Endothelial cell of umbilical vein (primary cell): ENCODE results near the gene RANBP17. TPM values are rescaled to one million over a fixed set of nuclear protein-coding genes. Genes with fewer than 3 reads are reported as not detected.

Source experiments
- BruUV-seq: library from RNA; stranded (reverse); fragments of 400-500 nt; replicated peaks from 2 replicates; lab custom pipeline; 2021; lab: Mats Ljungman, UMichigan
- CTCF ChIA-PET: fragments of 300-600, 350-600 bp; sonication (Branson Sonifier 250); formaldehyde crosslinking; loops from one replicate; lab custom pipeline; 2021; ENCODE audit warnings: antibody characterized with exemption, inconsistent platforms; lab: Charles Lee
- POLR2A ChIA-PET: fragments of 300-600, 350-600 bp; sonication (Branson Sonifier 250); formaldehyde crosslinking; loops from one replicate; lab custom pipeline; 2021; ENCODE audit warnings: antibody characterized with exemption, inconsistent platforms; lab: Charles Lee
- DNase-seq: peaks from one replicate; pipeline ENCODE4 v3.0.0-alpha.2; 2011; ENCODE audit warnings: low read depth, low spot score
- FAIRE-seq: peaks from 2 replicates; lab custom pipeline; 2011; peaks lifted over from hg19 to GRCh38; lab: Jason Lieb, UNC
- H2AFZ ChIP-seq: 2 replicates; pipeline ENCODE4 v1.6.0; 2012; ENCODE audit warnings: low read depth, low read length, control low read depth, inconsistent platforms
- H3K27ac ChIP-seq: 2 replicates; pipeline ENCODE4 v1.5.1; 2011; ENCODE audit warnings: low read depth, mild to moderate bottlenecking, control low read depth, low read length, moderate library complexity; ENCODE audit not compliant: insufficient read depth
- H3K27me3 ChIP-seq, 2 experiments: 2 replicates each; pipeline versions ENCODE4 v1.6.0 to v1.6.1; 2011; ENCODE audit warnings: low read length in 2 of 2, mixed read lengths in 1 of 2; ENCODE audit not compliant: control insufficient read depth in 2 of 2, insufficient read depth in 2 of 2
- H3K36me3 ChIP-seq, 2 experiments: 2 replicates in 1 of 2; 3 replicates in 1 of 2; pipeline ENCODE4 v1.5.1; 2011; ENCODE audit warnings: low read length in 2 of 2, mild to moderate bottlenecking in 1 of 2, moderate library complexity in 1 of 2; ENCODE audit not compliant: control insufficient read depth in 2 of 2, insufficient read depth in 2 of 2; ENCODE audit errors: extremely low read depth in 1 of 2
- H3K4me1 ChIP-seq: 3 replicates; pipeline ENCODE4 v1.5.1; 2011; ENCODE audit warnings: mild to moderate bottlenecking, low read length; ENCODE audit not compliant: control insufficient read depth, insufficient read depth; ENCODE audit errors: extremely low read depth
- H3K4me2 ChIP-seq: 2 replicates; pipeline ENCODE4 v1.6.1; 2011; ENCODE audit warnings: low read length, control low read depth, mixed read lengths; ENCODE audit not compliant: insufficient read depth
- H3K4me3 ChIP-seq, 3 experiments: fragments of 200-600 bp in 1 of 3; sonication (generic), shearing (Covaris generic) in 1 of 3; replicated peaks in 1 of 3; 2 replicates each; pipeline ENCODE4 v1.5.1; 2011 to 2016; ENCODE audit warnings: control low read depth in 3 of 3, low read length in 3 of 3, mild to moderate bottlenecking in 2 of 3, inconsistent platforms in 1 of 3, low read depth in 1 of 3, moderate library complexity in 1 of 3; ENCODE audit not compliant: insufficient read depth in 1 of 3
- H3K79me2 ChIP-seq: 2 replicates; pipeline ENCODE4 v1.6.0; 2012; ENCODE audit warnings: low read length, inconsistent platforms; ENCODE audit not compliant: control insufficient read depth, insufficient read depth
- H3K9ac ChIP-seq: replicated peaks from 2 replicates; pipeline ENCODE3; 2011; ENCODE audit warnings: low read length, control low read depth; ENCODE audit not compliant: insufficient read depth; ENCODE audit errors: extremely low read depth
- H3K9me1 ChIP-seq: replicated peaks from 3 replicates; pipeline ENCODE4 v1.6.0; 2011; ENCODE audit warnings: mild to moderate bottlenecking, low read length; ENCODE audit not compliant: control insufficient read depth, insufficient read depth; ENCODE audit errors: extremely low read depth
- H3K9me3 ChIP-seq: replicated peaks from 2 replicates; pipeline ENCODE4 v1.5.1; 2012; ENCODE audit warnings: low read length, inconsistent platforms; ENCODE audit not compliant: control insufficient read depth, insufficient read depth
- H4K20me1 ChIP-seq: replicated peaks from 2 replicates; pipeline ENCODE3; 2011; ENCODE audit warnings: mild to moderate bottlenecking, low read length; ENCODE audit not compliant: control insufficient read depth, insufficient read depth; ENCODE audit errors: extremely low read depth
- EZH2 ChIP-seq: IDR thresholded peaks from 2 replicates; pipeline ENCODE4 v1.6.1; 2012; ENCODE audit warnings: borderline replicate concordance, low read depth, mild to moderate bottlenecking, moderate library complexity, low read length, inconsistent platforms; ENCODE audit not compliant: severe bottlenecking
- FOS ChIP-seq: IDR thresholded peaks from 2 replicates; pipeline ENCODE4 v1.6.1; 2011; ENCODE audit warnings: mild to moderate bottlenecking, low read length, moderate library complexity, borderline replicate concordance; ENCODE audit not compliant: insufficient read depth
- GATA2 ChIP-seq: IDR thresholded peaks from 2 replicates; pipeline ENCODE4 v1.7.0; 2011; ENCODE audit warnings: low read depth, mild to moderate bottlenecking, moderate library complexity, mixed read lengths, low read length; ENCODE audit not compliant: insufficient read length, insufficient read depth
- JUN ChIP-seq: IDR thresholded peaks from 2 replicates; pipeline ENCODE4 v1.6.1; 2011; ENCODE audit warnings: borderline replicate concordance, low read depth; ENCODE audit not compliant: insufficient read length, insufficient read depth
- MYC ChIP-seq: IDR thresholded peaks from one replicate; pipeline ENCODE4 v1.6.1; 2011; ENCODE audit warnings: mild to moderate bottlenecking, low read depth, low read length
- POLR2A ChIP-seq: IDR thresholded peaks from 2 replicates; pipeline ENCODE4 v1.6.1; 2012; ENCODE audit warnings: low read depth, mild to moderate bottlenecking, control low read depth, low read length
- POLR2AphosphoS5 ChIP-seq: IDR thresholded peaks from 2 replicates; pipeline ENCODE4 v1.6.1; 2012; ENCODE audit warnings: low read depth, mild to moderate bottlenecking, control low read depth, low read length, moderate library complexity; ENCODE audit not compliant: insufficient read depth
- dilution Hi-C: fragments of 300-500 bp; cut with MboI; formaldehyde crosslinking; loops from one replicate; pipeline ENCODE4 v1.15.0; 2019; ENCODE audit warnings: low sequenced_read_pairs; ENCODE audit not compliant: extremely low pct_ligation_motif_present
- intact Hi-C: fragments of 100-400 bp; cut with micrococcal nuclease; formaldehyde crosslinking; loops from one replicate; pipeline ENCODE4 v1.10.0; 2022
- polyA plus RNA-seq, 4 experiments: library from polyadenylated mRNA; depleted of rRNA in 3 of 4; stranded (reverse) in 3 of 4; unstranded in 1 of 4; fragments of >200 nt; gene quantifications; 2 replicates each; pipeline versions ENCODE4 v1.2.1 to v1.2.3, GENCODE V29; 2011 to 2012; ENCODE audit warnings: missing spikeins in 1 of 4
- total RNA-seq: library from RNA; stranded (reverse); gene quantifications from 2 replicates; pipeline ENCODE4 v1.2.3, GENCODE V29; 2021
- TF ChIP-seq, protein P1 (sequence below): IDR thresholded peaks from 2 replicates; pipeline ENCODE4 v1.6.1; 2011; ENCODE audit not compliant: insufficient read depth, insufficient read length
- TF ChIP-seq, protein P2 (sequence below), 2 donors: IDR thresholded peaks; 1 replicate in 1 of 2; 2 replicates in 1 of 2; pipeline ENCODE4 v1.5.1; 2011; ENCODE audit warnings: low read length in 2 of 2, mild to moderate bottlenecking in 2 of 2, moderate library complexity in 2 of 2, control low read depth in 1 of 2, inconsistent platforms in 1 of 2, low read depth in 1 of 2; ENCODE audit not compliant: insufficient read depth in 1 of 2; ENCODE audit errors: extremely low read depth in 1 of 2

Gene RANBP17
- total and polyA plus RNA-seq, 2 donors (not counting 3 experiments of a cell fraction or from before 2014, with no cell fraction given) = 5.6 to 13.6 TPM

DNA sequence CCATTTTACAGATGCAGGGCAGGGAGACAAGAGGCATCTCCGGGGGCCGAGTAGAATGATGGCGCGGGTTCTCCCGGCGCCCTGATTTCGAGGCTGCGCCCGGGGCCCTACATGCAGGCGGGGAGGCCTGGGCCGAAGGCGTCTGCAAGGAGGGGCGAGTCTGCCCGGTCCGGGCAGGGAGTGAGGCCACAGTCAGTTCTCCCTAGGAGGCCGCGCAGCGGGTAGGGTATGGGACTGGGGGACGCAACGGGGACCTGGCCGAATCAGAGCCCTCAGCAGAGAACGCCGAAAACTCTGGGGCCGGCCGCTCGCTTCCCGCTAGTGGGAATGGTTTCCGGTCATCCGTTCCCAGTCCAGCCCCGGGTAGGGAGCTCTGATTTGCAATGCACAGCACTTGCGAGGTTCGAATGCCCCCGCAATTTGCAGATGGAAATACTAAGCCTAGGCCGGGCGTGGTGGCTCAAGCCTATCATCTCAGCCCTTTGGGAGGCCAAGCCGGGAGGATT lies 453.6 kb downstream of the RANBP17 start:
- Histone ChIP-seq H3K36me3 (no peaks in the 10 kb centered on the region), H3K4me3 (no peak overlapping the region), H3K9ac (no peak overlapping the region), H3K4me1 (peaks cover 2% of the 10 kb centered on the region), H3K27me3 (peaks cover 84 to 96% of the 10 kb centered on the region in 2 experiments), H3K79me2 (no peaks in the 10 kb centered on the region), H4K20me1 (no peaks in the 10 kb centered on the region), H3K27ac (no peak overlapping the region), H3K9me1 (no peaks in the 10 kb centered on the region), H2AFZ (no peak overlapping the region), H3K9me3 (no peaks in the 10 kb centered on the region), H3K4me2 (peak overlapping the region; percentile 38)
- BruUV-seq = no TSS peak
- TF ChIP-seq GATA2 (no peak), POLR2A (no peak), JUN (no peak), EZH2 (no peak), FOS (no peak), POLR2AphosphoS5 (no peak), MYC (no peak)
- TF ChIP-seq, protein P1, sequence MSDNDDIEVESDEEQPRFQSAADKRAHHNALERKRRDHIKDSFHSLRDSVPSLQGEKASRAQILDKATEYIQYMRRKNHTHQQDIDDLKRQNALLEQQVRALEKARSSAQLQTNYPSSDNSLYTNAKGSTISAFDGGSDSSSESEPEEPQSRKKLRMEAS = no peak
- TF ChIP-seq, protein P2, sequence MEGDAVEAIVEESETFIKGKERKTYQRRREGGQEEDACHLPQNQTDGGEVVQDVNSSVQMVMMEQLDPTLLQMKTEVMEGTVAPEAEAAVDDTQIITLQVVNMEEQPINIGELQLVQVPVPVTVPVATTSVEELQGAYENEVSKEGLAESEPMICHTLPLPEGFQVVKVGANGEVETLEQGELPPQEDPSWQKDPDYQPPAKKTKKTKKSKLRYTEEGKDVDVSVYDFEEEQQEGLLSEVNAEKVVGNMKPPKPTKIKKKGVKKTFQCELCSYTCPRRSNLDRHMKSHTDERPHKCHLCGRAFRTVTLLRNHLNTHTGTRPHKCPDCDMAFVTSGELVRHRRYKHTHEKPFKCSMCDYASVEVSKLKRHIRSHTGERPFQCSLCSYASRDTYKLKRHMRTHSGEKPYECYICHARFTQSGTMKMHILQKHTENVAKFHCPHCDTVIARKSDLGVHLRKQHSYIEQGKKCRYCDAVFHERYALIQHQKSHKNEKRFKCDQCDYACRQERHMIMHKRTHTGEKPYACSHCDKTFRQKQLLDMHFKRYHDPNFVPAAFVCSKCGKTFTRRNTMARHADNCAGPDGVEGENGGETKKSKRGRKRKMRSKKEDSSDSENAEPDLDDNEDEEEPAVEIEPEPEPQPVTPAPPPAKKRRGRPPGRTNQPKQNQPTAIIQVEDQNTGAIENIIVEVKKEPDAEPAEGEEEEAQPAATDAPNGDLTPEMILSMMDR (IDR thresholded peaks at IDR 0.05; ENCODE audit: extremely low read depth in 1 of 2, insufficient read depth in 1 of 2, low read depth in 1 of 2, low read length in 2 of 2) = no peak
- no peak for DNase-seq
- FAIRE-seq = no peak
- intact Hi-C loops (loop anchor here (10.0 kb wide), 1 partner anchor 451 kb away; the partner anchor contains the start of gene RANBP17), dilution Hi-C loops (no loop called here)
- ChIA-PET CTCF (interaction anchor here (1.0 kb wide), 1 partner anchor 108 kb away, joined by 3 read pairs; no protein-coding TSS in a partner anchor), POLR2A (no interaction called here)
